K562 (cell line): Measurements from ENCODE around the gene NLRP9. TPM values are rescaled to one million over a fixed set of nuclear protein-coding genes. Genes with fewer than 3 reads are reported as not detected.

Source experiments
- ATF7 ChIP-seq: fragments of 450-650 bp; IDR thresholded peaks from 2 replicates; pipeline ENCODE4 v1.7.1; 2014; ENCODE audit warnings: mild to moderate bottlenecking, moderate library complexity
- CXXC5 ChIP-seq: fragments of 250-450 bp; sonication (Bioruptor Pico); IDR thresholded peaks from 2 replicates; pipeline ENCODE4 v1.8.0; 2022; ENCODE audit warnings: inconsistent platforms, mild to moderate bottlenecking, moderate library complexity
- FOXA3 ChIP-seq, 2 experiments: fragments of 450-650 bp in 1 of 2; sonication (generic) in 1 of 2; formaldehyde crosslinking; IDR thresholded peaks in 1 of 2; conservative IDR thresholded peaks in 1 of 2; 2 replicates each; pipeline versions ENCODE4 v1.4.0 to v1.8.0; 2020 to 2022; ENCODE audit warnings: mild to moderate bottlenecking in 2 of 2, missing genetic modification reagents in 1 of 2
- FOXM1 ChIP-seq, 2 experiments: fragments of 450-650 bp in 1 of 2; sonication (generic) in 1 of 2; formaldehyde crosslinking in 1 of 2; IDR thresholded peaks; 2 replicates each; pipeline versions ENCODE4 v1.6.1 to v1.9.0; 2017 to 2022; ENCODE audit warnings: low read depth in 2 of 2, mild to moderate bottlenecking in 2 of 2, missing genetic modification reagents in 1 of 2, moderate library complexity in 1 of 2
- RCOR1 ChIP-seq, 2 experiments: IDR thresholded peaks; 2 replicates each; pipeline ENCODE4 v1.6.1; 2012; ENCODE audit warnings: low read depth in 2 of 2, low read length in 2 of 2, borderline replicate concordance in 1 of 2, improper control_type of control experiment in 1 of 2
- SIRT6 ChIP-seq: IDR thresholded peaks from one replicate; pipeline ENCODE4 v1.6.1; 2012; ENCODE audit warnings: low read depth, mild to moderate bottlenecking, control low read depth, inconsistent platforms, low read length, moderate library complexity
- SIX5 ChIP-seq, 2 experiments: IDR thresholded peaks; 2 replicates each; pipeline ENCODE4 v1.6.1; 2011; ENCODE audit warnings: low read length in 2 of 2, borderline replicate concordance in 1 of 2, low read depth in 1 of 2, mild to moderate bottlenecking in 1 of 2, moderate library complexity in 1 of 2; ENCODE audit not compliant: insufficient read depth in 1 of 2
- SMARCA4 ChIP-seq: fragments of 450-650 bp; IDR thresholded peaks from 2 replicates; pipeline ENCODE4 v1.6.1; 2016
- SRF ChIP-seq, 2 experiments: fragments of 250-450, 450-650 bp in 1 of 2; sonication (Bioruptor Pico) in 1 of 2; sonication (generic) in 1 of 2; formaldehyde crosslinking; IDR thresholded peaks; 2 replicates each; pipeline versions ENCODE4 v1.5.0 to v1.5.1; 2020 to 2022; ENCODE audit warnings: mild to moderate bottlenecking in 1 of 2, missing genetic modification reagents in 1 of 2
- SRSF7 ChIP-seq: fragments of 200-400 bp; formaldehyde crosslinking; optimal IDR thresholded peaks from 2 replicates; pipeline ENCODE3; 2017; ENCODE audit warnings: mild to moderate bottlenecking, low read depth, low read length
- XRCC3 ChIP-seq: fragments of 450-650 bp; IDR thresholded peaks from 2 replicates; pipeline ENCODE4 v1.6.1; 2017; ENCODE audit warnings: mild to moderate bottlenecking, moderate library complexity
- ZEB2 ChIP-seq: fragments of 450-650 bp; IDR thresholded peaks from 2 replicates; pipeline ENCODE4 v1.6.1; 2016
- ZFX ChIP-seq: sonication (generic); formaldehyde crosslinking; IDR thresholded peaks from 2 replicates; pipeline ENCODE4 v1.8.0; 2022; ENCODE audit warnings: mild to moderate bottlenecking, missing genetic modification reagents, moderate library complexity
- ZNF324 ChIP-seq: fragments of 250-450 bp; sonication (Bioruptor Pico); IDR thresholded peaks from 2 replicates; pipeline ENCODE4 v1.4.0; 2020; ENCODE audit warnings: mild to moderate bottlenecking
- polyA plus RNA-seq, 8 experiments: library from polyadenylated mRNA; depleted of rRNA in 4 of 8; stranded (reverse) in 5 of 8; unstranded in 3 of 8; fragments of >200 nt; fragmentation: Nextera tagmentation in 2 of 8; fragmentation: Illumina TruSeq in 1 of 8; extraction: Ambion mirVana in 2 of 8; extraction: Trizol in 1 of 8; gene quantifications; 2 replicates each; pipeline versions ENCODE4 v1.2.1 to v1.2.3, GENCODE V29; 2011 to 2014; ENCODE audit warnings: inconsistent platforms in 1 of 8, missing spikeins in 1 of 8
- total RNA-seq, 7 experiments: library from RNA; depleted of rRNA in 6 of 7; stranded (reverse); fragments of >200 nt in 6 of 7; fragmentation: Illumina TruSeq in 2 of 7; extraction: Trizol in 2 of 7; gene quantifications; 2 replicates each; pipeline versions ENCODE4 v1.2.1 to v1.2.3, GENCODE V29; 2011 to 2021; ENCODE audit warnings: low replicate concordance in 1 of 7
- TF ChIP-seq, protein P1 (sequence below), 3 experiments: fragments of 200-800 bp in 1 of 3; sonication (Bioruptor generic) in 1 of 3; sonication (generic) in 1 of 3; formaldehyde crosslinking in 1 of 3; IDR thresholded peaks; 2 replicates each; pipeline versions ENCODE4 v1.6.1 to v1.8.0; 2016 to 2022; ENCODE audit warnings: mild to moderate bottlenecking in 2 of 3, missing compliant biosample characterization in 2 of 3, missing genetic modification characterization in 2 of 3, missing genetic modification reagents in 1 of 3
- TF ChIP-seq, protein P2 (sequence below), 2 experiments: fragments of 450-650 bp; IDR thresholded peaks; 2 replicates each; pipeline ENCODE4 v1.6.1; 2016; ENCODE audit warnings: mild to moderate bottlenecking in 2 of 2, borderline replicate concordance in 1 of 2, low read depth in 1 of 2, moderate library complexity in 1 of 2
- TF ChIP-seq, protein P3 (sequence below), 2 experiments: fragments of 450-650 bp; conservative IDR thresholded peaks; 2 replicates each; pipeline ENCODE4 v1.6.1; 2017; ENCODE audit warnings: mild to moderate bottlenecking in 2 of 2, moderate library complexity in 2 of 2

Gene NLRP9
- total and polyA plus RNA-seq, 9 of the 15 experiments (the other 6 are each of a cell fraction or from before 2014, with no cell fraction given), result not detected

DNA sequence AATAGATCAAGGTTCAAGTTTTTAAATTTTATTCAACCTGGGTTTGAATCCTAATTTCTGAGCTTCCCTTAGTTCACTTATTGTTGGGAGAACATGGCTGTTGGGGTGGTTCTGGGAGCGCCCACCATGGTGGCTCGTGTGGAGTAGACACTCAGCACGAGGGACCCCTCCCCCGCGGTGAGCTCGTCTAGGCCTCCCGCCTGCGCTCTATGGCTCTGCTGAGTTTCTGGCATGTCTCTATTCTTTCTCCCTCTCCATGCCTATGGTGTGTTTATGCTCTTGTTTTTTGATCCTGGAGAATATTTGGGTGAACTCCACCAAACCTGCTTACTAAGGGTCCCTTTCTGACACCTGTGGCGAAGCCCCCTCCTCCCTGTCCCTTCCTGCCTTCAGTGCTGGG lies 64.7 kb downstream of the NLRP9 start (continued):
- TF ChIP-seq, protein P1, sequence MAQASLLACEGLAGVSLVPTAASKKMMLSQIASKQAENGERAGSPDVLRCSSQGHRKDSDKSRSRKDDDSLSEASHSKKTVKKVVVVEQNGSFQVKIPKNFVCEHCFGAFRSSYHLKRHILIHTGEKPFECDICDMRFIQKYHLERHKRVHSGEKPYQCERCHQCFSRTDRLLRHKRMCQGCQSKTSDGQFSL (CRISPR knock-in tag; IDR thresholded peaks at IDR 0.05), result 0 out of 2 replicates have a peak, but pooled peaks have one; percentile 2
- TF ChIP-seq, protein P1 (tag; IDR thresholded peaks at IDR 0.05), result no peak
- no peak for TF ChIP-seq FOXM1 (IDR thresholded peaks at IDR 0.05; ENCODE audit: low read depth)
- TF ChIP-seq FOXM1 (CRISPR knock-in tag; IDR thresholded peaks at IDR 0.05; ENCODE audit: low read depth), result no peak
- TF ChIP-seq SRF (CRISPR knock-in tag; IDR thresholded peaks at IDR 0.05), result no peak
- peak; percentile 67 for TF ChIP-seq ZFX (CRISPR knock-in tag)
- no peak for TF ChIP-seq SRSF7
- TF ChIP-seq, protein P2, sequence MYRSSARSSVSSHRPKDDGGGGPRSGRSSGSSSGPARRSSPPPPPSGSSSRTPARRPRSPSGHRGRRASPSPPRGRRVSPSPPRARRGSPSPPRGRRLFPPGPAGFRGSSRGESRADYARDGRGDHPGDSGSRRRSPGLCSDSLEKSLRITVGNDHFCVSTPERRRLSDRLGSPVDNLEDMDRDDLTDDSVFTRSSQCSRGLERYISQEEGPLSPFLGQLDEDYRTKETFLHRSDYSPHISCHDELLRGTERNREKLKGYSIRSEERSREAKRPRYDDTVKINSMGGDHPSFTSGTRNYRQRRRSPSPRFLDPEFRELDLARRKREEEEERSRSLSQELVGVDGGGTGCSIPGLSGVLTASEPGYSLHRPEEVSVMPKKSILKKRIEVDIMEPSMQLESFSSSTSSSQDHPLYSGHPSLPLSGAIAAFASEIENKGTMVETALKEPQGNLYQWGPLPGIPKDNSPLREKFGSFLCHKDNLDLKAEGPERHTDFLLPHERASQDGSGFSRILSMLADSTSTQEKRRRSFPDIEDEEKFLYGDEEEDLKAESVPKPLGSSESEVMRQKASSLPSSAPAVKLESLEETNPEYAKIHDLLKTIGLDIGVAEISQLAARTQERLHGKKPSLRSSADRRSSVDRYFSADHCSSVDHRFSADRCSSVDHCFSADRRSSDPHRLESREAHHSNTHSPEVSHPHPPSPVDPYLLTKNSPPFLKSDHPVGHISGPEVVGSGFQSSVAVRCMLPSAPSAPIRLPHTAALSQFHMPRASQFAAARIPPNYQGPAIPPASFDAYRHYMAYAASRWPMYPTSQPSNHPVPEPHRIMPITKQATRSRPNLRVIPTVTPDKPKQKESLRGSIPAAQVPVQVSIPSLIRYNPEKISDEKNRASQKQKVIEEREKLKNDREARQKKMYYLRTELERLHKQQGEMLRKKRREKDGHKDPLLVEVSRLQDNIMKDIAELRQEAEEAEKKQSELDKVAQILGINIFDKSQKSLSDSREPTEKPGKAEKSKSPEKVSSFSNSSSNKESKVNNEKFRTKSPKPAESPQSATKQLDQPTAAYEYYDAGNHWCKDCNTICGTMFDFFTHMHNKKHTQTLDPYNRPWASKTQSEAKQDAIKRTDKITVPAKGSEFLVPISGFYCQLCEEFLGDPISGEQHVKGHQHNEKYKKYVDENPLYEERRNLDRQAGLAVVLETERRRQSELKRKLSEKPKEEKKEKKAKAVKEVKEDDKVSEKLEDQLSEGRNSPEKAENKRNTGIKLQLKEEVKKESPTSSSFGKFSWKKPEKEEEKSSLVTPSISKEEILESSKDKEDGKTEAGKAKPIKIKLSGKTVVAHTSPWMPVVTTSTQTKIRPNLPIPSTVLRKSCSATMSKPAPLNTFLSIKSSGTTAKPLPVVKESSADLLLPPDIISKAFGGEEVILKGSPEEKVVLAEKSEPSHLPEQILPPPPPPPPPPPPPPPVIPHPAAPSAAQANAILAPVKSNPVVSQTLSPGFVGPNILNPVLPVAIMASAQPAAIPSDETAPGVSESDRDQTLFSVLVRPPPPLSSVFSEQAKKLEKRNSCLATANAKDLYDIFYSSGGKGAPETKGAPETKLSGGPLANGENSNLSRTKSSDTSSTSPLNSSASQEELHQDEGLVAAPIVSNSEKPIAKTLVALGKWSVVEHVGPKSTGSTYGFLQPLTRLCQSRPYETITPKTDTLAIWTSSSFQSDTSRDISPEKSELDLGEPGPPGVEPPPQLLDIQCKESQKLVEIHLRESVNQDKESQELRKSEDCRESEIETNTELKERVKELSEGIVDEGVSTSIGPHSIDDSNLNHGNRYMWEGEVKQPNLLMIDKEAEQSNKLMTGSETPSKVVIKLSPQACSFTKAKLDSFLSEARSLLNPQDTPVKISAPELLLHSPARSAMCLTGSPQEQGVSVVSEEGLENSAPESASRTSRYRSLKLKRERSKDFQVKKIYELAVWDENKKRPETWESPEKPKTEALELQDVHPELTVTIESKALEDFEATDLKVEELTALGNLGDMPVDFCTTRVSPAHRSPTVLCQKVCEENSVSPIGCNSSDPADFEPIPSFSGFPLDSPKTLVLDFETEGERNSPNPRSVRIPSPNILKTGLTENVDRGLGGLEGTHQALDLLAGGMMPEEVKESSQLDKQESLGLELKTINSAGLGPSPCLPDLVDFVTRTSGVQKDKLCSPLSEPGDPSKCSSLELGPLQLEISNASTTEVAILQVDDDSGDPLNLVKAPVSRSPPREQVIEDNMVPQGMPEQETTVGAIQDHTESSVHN (IDR thresholded peaks at IDR 0.05; ENCODE audit: borderline replicate concordance in 1 of 2, low read depth in 1 of 2), result no peak
- TF ChIP-seq RCOR1 (IDR thresholded peaks at IDR 0.05; ENCODE audit: borderline replicate concordance in 1 of 2, low read depth in 2 of 2, low read length in 2 of 2), result no peak
- no peak for TF ChIP-seq SIRT6
- TF ChIP-seq CXXC5 (CRISPR knock-in tag), result 0 out of 2 replicates have a peak, but pooled peaks have one; percentile 34
- TF ChIP-seq ZNF324, result no peak
- TF ChIP-seq ATF7, result no peak
- TF ChIP-seq, protein P3, sequence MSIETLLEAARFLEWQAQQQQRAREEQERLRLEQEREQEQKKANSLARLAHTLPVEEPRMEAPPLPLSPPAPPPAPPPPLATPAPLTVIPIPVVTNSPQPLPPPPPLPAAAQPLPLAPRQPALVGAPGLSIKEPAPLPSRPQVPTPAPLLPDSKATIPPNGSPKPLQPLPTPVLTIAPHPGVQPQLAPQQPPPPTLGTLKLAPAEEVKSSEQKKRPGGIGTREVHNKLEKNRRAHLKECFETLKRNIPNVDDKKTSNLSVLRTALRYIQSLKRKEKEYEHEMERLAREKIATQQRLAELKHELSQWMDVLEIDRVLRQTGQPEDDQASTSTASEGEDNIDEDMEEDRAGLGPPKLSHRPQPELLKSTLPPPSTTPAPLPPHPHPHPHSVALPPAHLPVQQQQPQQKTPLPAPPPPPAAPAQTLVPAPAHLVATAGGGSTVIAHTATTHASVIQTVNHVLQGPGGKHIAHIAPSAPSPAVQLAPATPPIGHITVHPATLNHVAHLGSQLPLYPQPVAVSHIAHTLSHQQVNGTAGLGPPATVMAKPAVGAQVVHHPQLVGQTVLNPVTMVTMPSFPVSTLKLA (conservative IDR thresholded peaks at IDR 0.05), result peak in 1 of 2 experiments; percentile 40; a peak in 1 of 4 replicates
- no peak for TF ChIP-seq ZEB2
- no peak for TF ChIP-seq XRCC3
- no peak for TF ChIP-seq FOXA3 (CRISPR knock-in tag; conservative IDR thresholded peaks at IDR 0.05 in 1 of 2, IDR thresholded peaks at IDR 0.05 in 1 of 2)
- no peak for TF ChIP-seq SMARCA4
- TF ChIP-seq SIX5 (IDR thresholded peaks at IDR 0.05; ENCODE audit: borderline replicate concordance in 1 of 2, insufficient read depth in 1 of 2, low read depth in 1 of 2, low read length in 2 of 2), result no peak
